Subcutaneous abdominal adipose tissue (tissue), 5 donors: ENCODE results near the gene OTULIN.
A peak's percentile ranks its signal among the peaks of the same experiment; 100 is the strongest.

Source experiments
- H3K27ac ChIP-seq: one replicate; pipeline ENCODE4 v1.7.0; 2013; ENCODE audit warnings: low read depth, mild to moderate bottlenecking, inconsistent platforms, low read length, moderate library complexity
- H3K27me3 ChIP-seq, 5 donors: one replicate each; pipeline ENCODE4 v1.7.0; 2013; ENCODE audit warnings: low read length in 5 of 5, inconsistent platforms in 1 of 5; ENCODE audit not compliant: control insufficient read depth in 5 of 5, insufficient read depth in 4 of 5
- H3K36me3 ChIP-seq, 5 donors: one replicate each; pipeline ENCODE4 v1.7.0; 2013; ENCODE audit warnings: low read length in 5 of 5; ENCODE audit not compliant: control insufficient read depth in 5 of 5, insufficient read depth in 5 of 5
- H3K4me1 ChIP-seq, 5 donors: one replicate each; pipeline ENCODE4 v1.7.0; 2013; ENCODE audit warnings: low read length in 5 of 5, mild to moderate bottlenecking in 3 of 5, moderate library complexity in 1 of 5; ENCODE audit not compliant: control insufficient read depth in 5 of 5, insufficient read depth in 5 of 5
- H3K4me3 ChIP-seq, 5 donors: one replicate each; pipeline ENCODE4 v1.7.0; 2013; ENCODE audit warnings: low read length in 5 of 5, low read depth in 1 of 5
- H3K9ac ChIP-seq, 5 donors: one replicate each; pipeline ENCODE4 v1.7.0; 2013; ENCODE audit warnings: low read length in 5 of 5, mild to moderate bottlenecking in 4 of 5, moderate library complexity in 3 of 5
- H3K9me3 ChIP-seq, 5 donors: one replicate each; pipeline ENCODE4 v1.7.0; 2013; ENCODE audit warnings: low read length in 5 of 5; ENCODE audit not compliant: control insufficient read depth in 5 of 5
- donor health status: healthy.
- donor health status: healthy.
- donor health status: healthy.
- donor health status: healthy.
- donor health status: healthy.

Gene OTULIN

GRCh38 chr5:14674983-14675854, 10.7 kb downstream of the OTULIN start:
- no peak overlapping the region for H3K27ac ChIP-seq
- no peaks in the 10 kb centered on the region for H3K9me3 ChIP-seq
- H3K27me3 ChIP-seq: no peaks in the 10 kb centered on the region
- H3K36me3 ChIP-seq: peaks cover 0 to 18% (median 13%) of the 10 kb centered on the region in 5 donors
- no peak overlapping the region for H3K4me3 ChIP-seq
- no peak overlapping the region for H3K9ac ChIP-seq
- peaks cover 3 to 49% (median 33%) of the 10 kb centered on the region in 5 donors for H3K4me1 ChIP-seq

GRCh38 chr5:14675865-14676300, 11.4 kb downstream of the OTULIN start:
- no peak overlapping the region for H3K27ac ChIP-seq
- peaks cover 3 to 46% (median 32%) of the 10 kb centered on the region in 5 donors for H3K4me1 ChIP-seq
- H3K4me3 ChIP-seq: peak overlapping the region in 1 of 5 donors; percentile 13
- no peak overlapping the region for H3K9ac ChIP-seq
- H3K36me3 ChIP-seq: peaks cover 0 to 22% (median 19%) of the 10 kb centered on the region in 5 donors
- no peaks in the 10 kb centered on the region for H3K27me3 ChIP-seq
- no peaks in the 10 kb centered on the region for H3K9me3 ChIP-seq

GRCh38 chr5:14676320-14676719, 11.8 kb downstream of the OTULIN start:
- Histone ChIP-seq H3K9ac (peak overlapping the region in 2 of 5 donors; percentile 4 to 26), H3K27me3 (no peaks in the 10 kb centered on the region), H3K9me3 (no peaks in the 10 kb centered on the region), H3K27ac (no peak overlapping the region), H3K4me1 (peaks cover 3 to 41% (median 27%) of the 10 kb centered on the region in 5 donors), H3K4me3 (peak overlapping the region in 1 of 5 donors; percentile 13), H3K36me3 (peaks cover 0 to 25% (median 23%) of the 10 kb centered on the region in 5 donors)

- Histone ChIP-seq H3K9ac (peak overlapping the region in 1 of 5 donors; percentile 27), H3K4me1 (peaks cover 3 to 26% (median 18%) of the 10 kb centered on the region in 5 donors), H3K36me3 (peaks cover 6 to 45% (median 43%) of the 10 kb centered on the region in 5 donors), H3K4me3 (no peak overlapping the region), H3K27me3 (no peaks in the 10 kb centered on the region), H3K27ac (peak overlapping the region; percentile 49), H3K9me3 (no peaks in the 10 kb centered on the region)
These were observed 14.3 kb downstream of the OTULIN start for GRCh38 chr5:14678773-14679334.

GRCh38 chr5:14679595-14679994, 15.1 kb downstream of the OTULIN start:
- Histone ChIP-seq H3K27ac (peak overlapping the region; percentile 49), H3K4me3 (no peak overlapping the region), H3K9ac (peak overlapping the region in 1 of 5 donors; percentile 27), H3K9me3 (no peaks in the 10 kb centered on the region), H3K36me3 (peaks cover 6 to 48% (median 45%) of the 10 kb centered on the region in 5 donors), H3K4me1 (peaks cover 3 to 26% (median 18%) of the 10 kb centered on the region in 5 donors), H3K27me3 (no peaks in the 10 kb centered on the region)

GRCh38 chr5:14681236-14681752, 16.8 kb downstream of the OTULIN start:
- Histone ChIP-seq H3K9me3 (no peaks in the 10 kb centered on the region), H3K9ac (no peak overlapping the region), H3K27me3 (no peaks in the 10 kb centered on the region), H3K4me1 (peaks cover 3 to 20% (median 14%) of the 10 kb centered on the region in 5 donors), H3K4me3 (no peak overlapping the region), H3K36me3 (peaks cover 6 to 53% (median 45%) of the 10 kb centered on the region in 5 donors), H3K27ac (no peak overlapping the region)

- H3K27ac ChIP-seq: no peak overlapping the region
- H3K9me3 ChIP-seq: no peaks in the 10 kb centered on the region
- no peak overlapping the region for H3K9ac ChIP-seq
- no peak overlapping the region for H3K4me3 ChIP-seq
- no peaks in the 10 kb centered on the region for H3K27me3 ChIP-seq
- peaks cover 0 to 9% (median 5%) of the 10 kb centered on the region in 5 donors for H3K4me1 ChIP-seq
- peaks cover 16 to 73% (median 63%) of the 10 kb centered on the region in 5 donors for H3K36me3 ChIP-seq
These were observed 19.5 kb downstream of the OTULIN start for GRCh38 chr5:14683906-14684455.

GRCh38 chr5:14684757-14685156, 20.2 kb downstream of the OTULIN start:
- Histone ChIP-seq H3K9ac (no peak overlapping the region), H3K36me3 (peaks cover 23 to 78% (median 68%) of the 10 kb centered on the region in 5 donors), H3K27ac (no peak overlapping the region)

GRCh38 chr5:14685757-14686156, 21.2 kb downstream of the OTULIN start:
- Histone ChIP-seq H3K27ac (no peak overlapping the region), H3K36me3 (peaks cover 33 to 79% (median 72%) of the 10 kb centered on the region in 5 donors)

More at GRCh38 chr5:14684757-14685156, 20.2 kb downstream of the OTULIN start:
- Histone ChIP-seq H3K9me3 (no peaks in the 10 kb centered on the region), H3K27me3 (no peaks in the 10 kb centered on the region), H3K4me1 (peaks cover 0 to 4% (median 2%) of the 10 kb centered on the region in 5 donors), H3K4me3 (no peak overlapping the region)

More at GRCh38 chr5:14685757-14686156, 21.2 kb downstream of the OTULIN start:
- H3K27me3 ChIP-seq: no peaks in the 10 kb centered on the region
- peaks cover 0 to 4% (median 2%) of the 10 kb centered on the region in 5 donors for H3K4me1 ChIP-seq
- H3K4me3 ChIP-seq: no peak overlapping the region
- H3K9ac ChIP-seq: no peak overlapping the region
- H3K9me3 ChIP-seq: peaks cover 2 to 8% (median 6%) of the 10 kb centered on the region in 5 donors
